ENCODE results near the gene EFNA5.

- TF ChIP-seq CTCF (IDR thresholded peaks at IDR 0.05; ENCODE audit: borderline replicate concordance, extremely low read depth, low read length, poor library complexity, severe bottlenecking) (no peak), EZH2 (IDR thresholded peaks at IDR 0.05; ENCODE audit: borderline replicate concordance, low read depth, low read length, severe bottlenecking) (no peak)
Measured at GRCh38 chr5:107393851-107394250, 276.9 kb downstream of the EFNA5 start.

All from DND-41 (cell line).